Measurements from ENCODE around the gene ARAP2.

GRCh38 chr4:36086261-36086786 lies 158.0 kb downstream of the ARAP2 start:
- TF ChIP-seq CTCF (IDR thresholded peaks at IDR 0.05; ENCODE audit: poor library complexity): no peak
- TF ChIP-seq EZH2 (IDR thresholded peaks at IDR 0.05; ENCODE audit: borderline replicate concordance): no peak
